ENCODE data around the gene TLL1.

GRCh38 chr4:165931741-165932140 lies 58.7 kb downstream of the TLL1 start:
- TF ChIP-seq CTCF (IDR thresholded peaks at IDR 0.05 in 8 of 11, conservative IDR thresholded peaks at IDR 0.05 in 3 of 11) (no peak), POLR2A (IDR thresholded peaks at IDR 0.05) (no peak)

All from spleen (tissue), 7 donors.